Stimulated activated CD8-positive, alpha-beta memory T cell treated with anti-CD3 and anti-CD28 coated beads, Interleukin-15, amount 100 ng/mL, for 1 hour (primary cell): Measurements from ENCODE around the gene NDOR1.

Experiments
- DNase-seq: peaks from one replicate; pipeline ENCODE4 v3.0.0-alpha.2; 2020; ENCODE audit warnings: low read depth

NDOR1 gene

DNA sequence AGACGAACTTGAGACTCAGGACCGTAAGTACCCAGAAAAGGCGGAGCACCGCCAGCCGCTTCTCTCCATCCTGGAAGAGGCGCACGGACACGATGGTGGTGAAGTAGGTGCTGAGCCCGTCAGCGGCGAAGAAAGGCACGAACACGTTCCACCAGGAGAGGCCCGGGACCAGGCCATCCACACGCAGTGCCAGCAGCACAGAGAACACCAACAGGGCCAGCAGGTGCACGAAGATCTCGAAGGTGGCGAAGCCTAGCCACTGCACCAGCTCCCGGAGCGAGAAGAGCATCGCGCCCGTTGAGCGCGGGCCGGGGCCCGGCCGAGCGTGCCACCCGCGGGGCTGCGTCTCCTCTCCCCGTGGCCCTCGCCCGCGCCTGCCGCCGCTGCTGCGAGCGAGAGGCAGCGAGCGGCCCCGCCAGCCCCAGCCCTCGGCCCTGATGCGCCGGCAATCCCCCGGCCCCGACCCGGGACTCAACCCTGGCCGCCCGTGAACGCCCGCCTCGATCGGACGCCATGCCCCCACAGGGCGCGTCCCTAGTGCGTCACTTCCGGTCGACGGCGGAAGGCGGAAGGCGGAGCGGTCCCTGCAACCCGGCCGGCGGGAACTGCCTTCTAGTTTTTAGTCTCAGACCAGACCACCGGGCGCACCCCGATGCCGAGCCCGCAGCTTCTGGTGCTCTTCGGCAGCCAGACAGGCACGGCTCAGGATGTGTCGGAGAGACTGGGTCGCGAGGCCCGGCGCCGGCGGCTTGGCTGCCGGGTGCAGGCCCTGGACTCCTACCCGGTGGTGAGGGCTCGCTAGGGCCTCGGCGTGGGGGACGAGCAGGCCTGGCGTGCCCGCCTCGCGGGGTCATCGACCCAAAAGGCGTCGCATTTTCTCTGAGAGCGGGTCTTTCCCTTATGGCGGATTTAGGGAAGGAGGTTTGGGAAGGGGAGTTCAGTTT lies at the start of gene NDOR1, which contains the start of gene TMEM203:
TSS of gene NDOR1 (plus strand) at position 575 of the 944 bp plus-strand sequence. CDS start at position 653, 78 bp downstream.
TSS of gene TMEM203 (minus strand) at position 523 of the 944 bp plus-strand sequence. CDS start at position 289, 234 bp downstream.
- DNase-seq: peak; percentile 89

DNA sequence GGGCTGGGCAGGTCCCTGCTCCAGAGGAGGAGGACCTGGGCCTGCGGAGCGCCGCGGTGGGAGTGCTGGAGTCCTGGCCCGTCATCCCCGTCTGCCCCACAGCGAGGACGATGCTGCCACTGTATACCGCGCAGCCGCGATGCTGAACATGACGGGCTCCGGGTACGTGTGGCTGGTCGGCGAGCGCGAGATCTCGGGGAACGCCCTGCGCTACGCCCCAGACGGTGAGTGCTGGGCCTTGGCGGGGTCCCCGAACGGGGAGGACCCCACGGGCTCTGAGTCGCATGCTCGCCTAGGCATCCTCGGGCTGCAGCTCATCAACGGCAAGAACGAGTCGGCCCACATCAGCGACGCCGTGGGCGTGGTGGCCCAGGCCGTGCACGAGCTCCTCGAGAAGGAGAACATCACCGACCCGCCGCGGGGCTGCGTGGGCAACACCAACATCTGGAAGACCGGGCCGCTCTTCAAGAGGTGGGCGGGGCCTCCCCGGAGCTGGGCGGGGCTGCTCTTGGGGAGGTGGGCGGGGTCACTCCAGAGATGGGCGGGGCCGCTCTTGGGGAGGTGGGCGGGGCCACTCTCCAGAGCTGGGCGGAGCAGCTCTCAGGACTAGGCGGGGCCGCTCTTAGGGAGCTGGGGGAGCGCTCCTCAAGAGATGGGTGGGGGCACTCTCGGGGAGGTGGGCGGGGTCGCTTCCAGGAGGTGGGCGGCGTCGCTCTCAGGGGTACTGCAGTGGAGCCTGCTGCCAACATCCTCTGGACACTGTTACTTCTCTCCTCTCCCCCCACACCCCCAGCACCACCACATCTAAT lies 48.7 kb upstream of the NDOR1 start:
- DNase-seq: peak; percentile 27

DNA sequence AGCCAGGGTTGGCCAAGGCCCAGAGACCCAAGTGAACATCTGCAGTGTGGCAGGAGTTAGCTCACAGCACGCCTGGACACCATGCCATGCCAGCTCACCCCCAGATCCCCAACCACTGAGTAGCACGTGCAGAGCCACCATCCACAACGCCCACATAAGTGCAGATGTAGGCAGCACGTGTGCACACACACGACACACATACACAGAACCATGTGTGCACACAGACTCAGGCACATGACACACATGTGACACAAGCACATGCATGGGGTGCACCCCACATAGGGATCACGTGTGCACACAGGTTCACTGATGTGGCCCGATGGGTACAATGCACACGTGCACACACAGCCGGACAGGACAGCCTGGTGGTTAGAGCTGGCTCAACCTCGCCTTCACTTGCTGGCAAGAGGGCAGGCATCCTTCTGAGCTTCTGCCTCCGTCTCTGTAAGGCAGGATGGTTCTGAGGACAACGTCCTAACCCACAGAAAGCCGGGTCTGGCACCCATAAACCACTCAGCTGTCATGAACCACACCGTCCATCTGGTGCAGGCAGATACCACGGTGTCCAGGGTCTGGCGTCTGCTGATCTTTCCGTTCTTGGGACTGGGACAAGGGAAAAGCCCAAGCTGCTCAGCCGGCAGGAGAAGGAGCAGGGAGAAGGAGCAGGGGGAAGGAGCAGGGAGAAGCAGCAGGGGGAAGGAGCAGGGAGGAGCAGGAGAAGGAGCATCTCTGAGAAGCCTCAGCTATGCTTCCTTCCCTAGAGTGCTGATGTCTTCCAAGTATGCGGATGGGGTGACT lies 47.7 kb upstream of the NDOR1 start:
- DNase-seq: no peak

DNA sequence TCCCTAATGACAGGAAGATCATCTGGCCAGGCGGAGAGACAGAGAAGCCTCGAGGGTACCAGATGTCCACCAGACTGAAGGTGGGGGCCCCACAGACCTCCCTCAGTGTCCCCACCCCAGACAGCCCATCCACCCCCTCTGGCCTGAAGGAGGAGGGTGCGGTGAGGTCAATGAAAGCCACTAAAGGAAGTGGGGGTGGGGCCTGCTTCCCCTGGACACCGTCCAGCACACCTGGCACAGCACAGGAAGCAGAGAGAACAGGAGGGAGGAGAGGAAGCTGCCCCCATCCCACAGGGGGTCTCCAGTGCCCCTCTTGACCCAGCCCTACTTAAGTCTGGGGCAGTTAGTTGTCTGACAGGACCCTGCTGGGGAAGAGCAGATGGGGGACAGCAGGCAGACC lies 46.9 kb upstream of the NDOR1 start:
- DNase-seq: no peak

DNA sequence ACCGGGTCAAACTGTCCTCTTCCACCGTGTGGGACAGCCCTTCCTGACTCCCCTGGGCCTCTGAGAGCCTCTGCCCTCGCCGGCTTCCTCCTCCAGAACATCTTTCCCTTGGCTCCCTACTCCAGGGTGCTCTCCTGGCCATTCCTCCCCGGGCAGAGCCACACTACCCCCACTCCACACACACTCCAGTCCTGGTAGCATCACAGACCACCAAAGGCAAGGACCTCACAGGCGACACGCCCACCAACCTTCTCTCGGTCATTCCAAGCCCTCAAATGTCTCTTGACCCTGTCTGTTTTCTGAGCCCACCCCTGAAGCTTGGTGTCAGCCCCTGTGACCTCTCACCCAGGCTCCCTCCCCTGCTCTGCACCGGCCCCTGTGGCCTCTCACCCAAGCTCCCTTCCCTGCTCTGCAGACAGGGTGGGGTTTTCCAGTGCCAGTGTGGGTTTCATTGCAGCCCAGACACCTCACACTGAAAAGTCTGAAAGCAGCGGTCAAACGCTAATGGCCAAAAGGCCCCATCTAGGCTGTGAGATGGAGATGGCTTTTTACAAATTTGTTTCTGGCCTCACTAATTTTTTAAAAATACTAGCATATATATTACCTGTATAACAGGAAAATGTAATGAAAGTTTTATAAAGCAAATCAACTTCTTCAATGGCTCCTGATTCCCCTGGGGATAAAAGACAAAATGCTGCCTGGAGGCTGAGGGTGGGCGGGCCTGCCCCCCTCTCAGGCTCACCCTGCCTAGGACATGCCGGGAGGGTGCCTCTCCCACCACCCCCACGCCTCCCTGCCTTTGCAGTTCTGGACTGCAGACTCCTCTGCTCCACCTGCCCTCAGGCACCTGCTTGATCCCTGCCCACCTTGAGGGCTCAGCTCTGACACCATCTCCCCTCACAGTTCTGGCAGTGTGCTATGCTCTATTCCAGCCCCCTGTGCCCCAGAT lies 46.1 kb upstream of the NDOR1 start:
- DNase-seq: no peak

DNA sequence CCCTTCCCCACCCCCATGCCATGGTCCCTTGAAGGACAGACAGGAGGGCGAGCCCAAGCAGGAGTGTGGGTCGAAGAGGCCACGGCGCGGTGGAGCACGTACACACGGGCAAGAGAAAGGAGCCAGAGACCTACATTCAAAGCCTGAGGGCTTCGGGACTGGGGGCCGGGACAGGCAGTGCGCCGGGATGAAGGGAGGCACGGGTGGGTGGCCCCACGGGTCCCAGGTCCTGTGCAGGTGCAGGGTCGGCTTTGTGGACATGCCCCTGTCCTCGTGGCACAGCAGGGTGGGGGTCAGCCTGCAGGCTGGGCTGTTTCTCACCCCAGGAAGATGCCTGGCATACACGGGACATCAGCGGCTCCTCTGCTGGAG lies 45.5 kb upstream of the NDOR1 start:
- DNase-seq: no peak

DNA sequence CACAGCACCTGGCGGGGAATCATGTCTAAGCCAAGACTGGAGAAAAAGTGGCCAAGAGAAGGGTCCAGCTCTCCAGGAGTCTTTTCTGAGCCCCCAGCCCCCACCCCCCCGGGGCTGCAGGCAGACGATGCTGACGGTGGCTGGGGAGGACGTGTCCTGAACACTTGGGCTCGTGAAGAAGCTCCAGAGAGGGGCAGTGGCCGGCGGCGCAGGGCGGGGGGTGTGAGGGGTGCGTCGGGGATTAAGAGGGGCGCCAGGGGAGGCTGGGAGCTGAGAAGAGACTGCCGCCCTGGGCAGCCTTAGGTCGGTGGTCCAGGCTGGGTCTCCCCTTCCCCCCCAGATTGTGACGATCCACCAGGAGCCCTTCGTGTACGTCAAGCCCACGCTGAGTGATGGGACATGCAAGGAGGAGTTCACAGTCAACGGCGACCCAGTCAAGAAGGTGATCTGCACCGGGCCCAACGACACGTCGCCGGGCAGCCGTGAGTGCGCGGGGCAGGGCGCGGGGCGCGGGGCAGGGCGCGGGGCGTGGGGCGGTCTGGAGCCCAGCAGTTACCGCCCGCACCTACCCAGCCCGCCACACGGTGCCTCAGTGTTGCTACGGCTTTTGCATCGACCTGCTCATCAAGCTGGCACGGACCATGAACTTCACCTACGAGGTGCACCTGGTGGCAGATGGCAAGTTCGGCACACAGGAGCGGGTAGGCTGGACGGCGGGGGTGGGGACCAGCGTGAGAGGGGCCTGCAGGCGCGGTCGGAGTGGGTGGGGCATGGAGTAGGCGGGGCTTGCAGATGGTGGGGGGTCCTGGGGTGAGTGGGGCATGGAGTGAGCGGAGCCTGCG lies 44.6 kb upstream of the NDOR1 start:
- no peak for DNase-seq

DNA sequence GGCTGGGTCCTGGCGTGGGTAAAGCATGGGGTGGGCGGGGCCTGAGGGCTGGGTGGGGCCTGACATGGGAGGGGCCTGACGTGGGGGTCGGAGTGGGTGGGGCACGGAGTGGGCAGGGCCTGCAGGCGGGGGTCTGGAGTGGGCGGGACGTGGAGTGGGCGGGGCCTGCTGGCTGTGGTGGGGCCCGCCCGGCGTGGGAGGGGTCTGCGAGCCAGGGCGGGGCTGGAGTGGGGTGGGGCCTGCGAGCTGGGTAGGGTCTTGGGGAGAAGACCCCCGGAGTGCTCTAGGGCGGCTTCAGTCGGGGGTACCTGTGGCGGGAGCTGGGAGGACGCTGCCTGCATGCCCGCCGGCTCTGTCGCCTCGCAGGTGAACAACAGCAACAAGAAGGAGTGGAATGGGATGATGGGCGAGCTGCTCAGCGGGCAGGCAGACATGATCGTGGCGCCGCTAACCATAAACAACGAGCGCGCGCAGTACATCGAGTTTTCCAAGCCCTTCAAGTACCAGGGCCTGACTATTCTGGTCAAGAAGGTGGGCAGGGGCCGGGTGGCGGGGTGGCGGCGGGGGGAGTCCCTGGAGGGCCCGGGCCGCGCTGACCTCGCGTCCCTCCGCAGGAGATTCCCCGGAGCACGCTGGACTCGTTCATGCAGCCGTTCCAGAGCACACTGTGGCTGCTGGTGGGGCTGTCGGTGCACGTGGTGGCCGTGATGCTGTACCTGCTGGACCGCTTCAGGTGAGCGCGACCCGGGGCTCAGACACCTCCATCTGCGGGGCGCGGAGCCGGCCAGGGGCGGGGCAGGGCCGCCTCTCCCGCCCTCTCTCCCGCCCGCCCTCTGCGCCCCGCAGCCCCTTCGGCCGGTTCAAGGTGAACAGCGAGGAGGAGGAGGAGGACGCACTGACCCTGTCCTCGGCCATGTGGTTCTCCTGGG lies 43.7 kb upstream of the NDOR1 start:
- no peak for DNase-seq

DNA sequence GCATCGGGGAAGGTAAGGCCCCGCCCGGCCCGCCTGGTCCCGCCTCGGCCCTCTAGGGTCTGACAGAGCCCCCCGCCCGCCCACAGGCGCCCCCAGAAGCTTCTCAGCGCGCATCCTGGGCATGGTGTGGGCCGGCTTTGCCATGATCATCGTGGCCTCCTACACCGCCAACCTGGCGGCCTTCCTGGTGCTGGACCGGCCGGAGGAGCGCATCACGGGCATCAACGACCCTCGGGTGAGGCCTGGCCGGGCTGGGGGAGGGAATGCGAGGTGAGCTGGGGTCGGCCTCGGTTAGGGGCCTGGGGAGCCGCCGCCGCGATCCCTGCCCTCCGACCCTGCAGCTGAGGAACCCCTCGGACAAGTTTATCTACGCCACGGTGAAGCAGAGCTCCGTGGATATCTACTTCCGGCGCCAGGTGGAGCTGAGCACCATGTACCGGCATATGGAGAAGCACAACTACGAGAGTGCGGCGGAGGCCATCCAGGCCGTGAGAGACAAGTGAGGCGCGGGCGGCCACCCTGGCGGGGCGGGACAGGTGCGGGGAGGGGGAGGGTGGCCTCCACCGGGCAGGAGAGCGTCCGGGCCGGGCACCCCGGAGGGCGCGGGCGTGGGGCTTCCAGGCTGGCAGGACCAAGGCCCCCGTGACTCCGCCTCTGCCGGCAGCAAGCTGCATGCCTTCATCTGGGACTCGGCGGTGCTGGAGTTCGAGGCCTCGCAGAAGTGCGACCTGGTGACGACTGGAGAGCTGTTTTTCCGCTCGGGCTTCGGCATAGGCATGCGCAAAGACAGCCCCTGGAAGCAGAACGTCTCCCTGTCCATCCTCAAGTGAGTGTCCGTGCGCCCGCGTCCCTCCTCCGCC lies 42.8 kb upstream of the NDOR1 start:
- no peak for DNase-seq

DNA sequence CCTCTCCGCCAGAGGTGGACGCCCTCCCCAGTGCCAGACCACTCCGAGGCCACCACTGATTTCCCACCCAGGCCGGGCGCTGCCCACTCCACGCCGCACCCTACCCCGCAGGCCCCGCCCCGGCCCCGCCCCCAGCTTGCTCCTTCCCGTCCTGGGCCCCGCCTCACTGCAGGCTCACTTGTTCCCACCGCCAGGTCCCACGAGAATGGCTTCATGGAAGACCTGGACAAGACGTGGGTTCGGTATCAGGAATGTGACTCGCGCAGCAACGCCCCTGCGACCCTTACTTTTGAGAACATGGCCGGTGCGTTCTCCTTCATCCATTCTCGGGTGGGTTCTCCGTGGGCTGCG lies 42.2 kb upstream of the NDOR1 start:
- DNase-seq: no peak

DNA sequence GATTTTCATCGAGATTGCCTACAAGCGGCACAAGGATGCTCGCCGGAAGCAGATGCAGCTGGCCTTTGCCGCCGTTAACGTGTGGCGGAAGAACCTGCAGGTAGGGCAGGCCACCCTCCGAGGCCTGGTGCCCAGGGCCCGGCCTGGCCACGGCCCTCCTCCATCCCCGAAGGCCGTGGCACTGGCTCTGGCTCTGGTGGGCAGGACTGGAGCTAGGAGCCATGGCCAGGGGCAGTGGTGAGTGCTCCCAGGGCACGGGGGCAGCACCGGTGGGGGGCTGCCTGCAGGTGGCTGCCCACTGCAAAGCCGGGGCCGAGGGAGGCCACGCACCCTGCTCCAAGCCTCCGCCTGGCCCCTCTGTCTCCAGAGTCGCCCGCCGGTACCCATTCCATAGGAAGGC lies 41.7 kb upstream of the NDOR1 start:
- no peak for DNase-seq

DNA sequence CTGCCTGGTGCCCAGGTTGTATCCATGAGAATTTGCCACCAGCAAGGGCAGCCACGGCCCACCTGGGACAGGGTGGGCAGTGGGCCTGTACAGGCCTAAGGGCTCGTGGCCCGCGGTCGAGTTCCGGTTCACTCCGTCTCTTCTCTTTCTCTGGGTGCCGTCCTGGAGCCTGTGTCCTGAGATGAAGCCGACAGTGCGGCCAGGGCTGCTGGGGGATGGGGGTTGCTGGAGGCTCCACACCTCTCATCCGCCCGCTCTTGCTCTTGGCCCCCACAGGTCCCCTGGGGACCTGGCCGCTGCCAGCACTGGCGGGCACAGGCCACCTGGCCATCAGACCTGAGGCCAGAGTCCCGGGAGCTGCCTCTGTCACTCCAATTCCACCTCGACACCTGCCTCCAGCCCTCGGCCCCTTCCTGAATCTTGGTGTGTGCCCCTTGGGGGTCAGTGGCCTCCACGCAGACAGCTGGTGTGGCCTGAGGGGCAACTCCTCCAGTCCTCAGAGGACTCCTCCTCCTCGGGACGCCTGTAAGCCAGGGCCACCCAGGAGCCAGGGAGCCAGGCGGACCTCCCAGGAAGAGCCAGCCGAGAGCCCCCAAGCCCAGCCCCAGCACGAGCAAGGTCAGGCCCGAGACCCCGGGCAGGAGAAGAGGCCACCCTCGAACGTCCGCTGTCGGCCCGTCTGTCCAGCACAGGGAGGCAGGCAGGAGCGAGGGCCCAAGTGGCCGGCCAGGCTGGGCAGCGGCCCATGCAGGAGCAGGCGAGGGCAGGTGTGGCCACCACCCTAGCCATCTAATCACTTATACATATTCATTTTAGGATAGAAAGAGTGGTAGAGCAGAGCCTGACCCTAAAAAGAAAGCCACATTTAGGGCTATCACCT lies 40.9 kb upstream of the NDOR1 start:
- no peak for DNase-seq

DNA sequence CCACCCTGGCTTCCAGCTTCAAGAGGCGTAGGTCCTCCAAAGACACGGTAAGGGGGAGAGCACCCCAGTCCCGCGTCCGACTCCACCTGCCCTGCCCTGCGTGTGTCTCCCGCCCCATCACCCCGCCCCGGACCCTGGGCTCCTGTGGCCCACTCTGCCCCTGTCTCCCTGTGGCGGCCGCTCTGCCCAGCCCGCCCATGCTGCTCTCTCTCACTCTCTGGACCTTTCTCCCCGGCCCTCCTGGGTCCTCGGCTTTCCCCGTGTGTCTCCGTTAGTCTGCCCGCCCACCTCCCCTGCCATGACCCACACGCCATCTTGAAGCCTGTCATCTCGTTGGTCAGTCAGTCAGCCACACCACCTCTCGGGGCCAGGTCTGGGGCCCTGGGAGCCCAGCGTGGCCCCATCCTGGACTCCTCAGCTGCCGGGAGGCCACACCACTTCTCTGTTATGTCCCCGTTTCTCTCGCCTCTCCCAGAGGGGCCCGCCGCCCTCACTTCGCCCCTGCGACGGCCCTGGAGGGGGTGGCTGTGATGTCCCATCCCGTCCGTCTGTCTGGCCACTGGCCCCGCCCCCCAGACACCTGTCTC lies 40.2 kb upstream of the NDOR1 start:
- DNase-seq: no peak

DNA sequence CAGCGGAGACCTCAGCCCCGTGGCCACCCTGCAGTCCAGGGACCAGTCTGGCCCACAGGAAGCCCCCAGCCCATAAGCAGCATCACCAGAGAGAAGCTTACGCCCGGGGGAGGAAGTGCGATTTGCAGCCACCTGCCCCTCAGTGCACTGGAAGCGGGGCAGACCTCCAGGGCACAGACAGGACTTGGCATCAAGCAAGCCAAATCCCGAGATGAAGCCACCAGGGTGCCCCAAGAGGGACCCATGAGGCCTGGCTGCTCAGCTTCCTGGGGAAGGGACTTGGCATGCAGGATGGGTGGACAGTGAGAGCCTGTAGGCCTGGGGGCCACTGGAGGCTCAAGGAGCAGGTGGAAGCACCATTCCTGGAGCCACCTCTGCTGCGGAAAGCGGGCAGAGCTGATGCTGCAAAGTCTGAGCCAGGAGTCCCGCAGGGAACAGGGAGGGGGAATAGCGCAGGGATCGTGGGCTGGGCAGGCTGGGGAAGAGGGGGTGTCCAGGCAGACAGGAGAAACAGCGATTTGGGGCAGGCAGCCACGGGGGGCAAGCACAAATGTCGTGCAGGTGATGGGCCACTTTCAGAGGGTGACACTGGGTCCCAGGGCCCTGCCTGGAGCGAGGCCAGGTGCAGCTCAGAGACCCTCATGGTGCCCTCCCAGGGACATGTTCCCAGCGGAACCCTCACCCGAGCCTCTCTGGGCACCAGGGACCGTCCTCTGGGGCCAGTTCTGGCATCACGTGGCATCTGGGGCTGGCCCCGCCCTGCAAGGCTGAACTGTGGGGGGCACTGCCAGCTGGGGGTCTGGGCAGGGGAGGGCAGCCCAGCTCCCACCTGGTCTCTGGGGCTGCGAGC lies 38.9 kb upstream of the NDOR1 start:
- no peak for DNase-seq

DNA sequence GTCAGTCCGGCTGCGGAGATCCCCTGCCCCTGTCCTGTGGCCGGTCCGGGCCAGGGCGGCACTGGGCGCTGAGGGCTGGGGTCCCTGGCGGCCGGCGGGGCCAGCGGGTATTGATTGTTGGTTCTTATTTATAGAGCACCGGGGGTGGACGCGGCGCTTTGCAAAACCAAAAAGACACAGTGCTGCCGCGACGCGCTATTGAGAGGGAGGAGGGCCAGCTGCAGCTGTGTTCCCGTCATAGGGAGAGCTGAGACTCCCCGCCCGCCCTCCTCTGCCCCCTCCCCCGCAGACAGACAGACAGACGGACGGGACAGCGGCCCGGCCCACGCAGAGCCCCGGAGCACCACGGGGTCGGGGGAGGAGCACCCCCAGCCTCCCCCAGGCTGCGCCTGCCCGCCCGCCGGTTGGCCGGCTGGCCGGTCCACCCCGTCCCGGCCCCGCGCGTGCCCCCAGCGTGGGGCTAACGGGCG lies 38.2 kb upstream of the NDOR1 start:
- no peak for DNase-seq
